Activated T-helper 17 cell treated with anti-CD3 and anti-CD28 coated beads, Interleukin-2, amount 50 U/mL, for 72 hours (primary cell): Measurements from ENCODE around the gene RHBDL3. TPM values are rescaled to one million over a fixed set of nuclear protein-coding genes. Genes with fewer than 3 reads are reported as not detected.
A peak's percentile ranks its signal among the peaks of the same experiment; 100 is the strongest.

Experiments used
- ATAC-seq: fragments of 150-1000 bp; cut with Tn5 transposase; replicated peaks from 2 replicates; pipeline ENCODE4 v1.10.0; 2021; ENCODE audit warnings: mild to moderate bottlenecking, moderate library complexity
- H3K27ac Mint-ChIP-seq: one replicate; pipeline ENCODE4 v1.8.0; 2022; ENCODE audit warnings: mixed read lengths
- H3K27me3 Mint-ChIP-seq: one replicate; pipeline ENCODE4 v1.8.0; 2022; ENCODE audit warnings: mixed read lengths
- H3K36me3 Mint-ChIP-seq: one replicate; pipeline ENCODE4 v1.8.0; 2022; ENCODE audit warnings: low read depth, mild to moderate bottlenecking, mixed read lengths
- H3K4me1 Mint-ChIP-seq: one replicate; pipeline ENCODE4 v1.8.0; 2022; ENCODE audit warnings: mixed read lengths
- H3K4me3 Mint-ChIP-seq: one replicate; pipeline ENCODE4 v1.8.0; 2022; ENCODE audit warnings: mild to moderate bottlenecking, mixed read lengths
- H3K9me3 Mint-ChIP-seq: one replicate; pipeline ENCODE4 v1.8.0; 2022; ENCODE audit warnings: mixed read lengths
- total RNA-seq, 2 donors: library from RNA; stranded (reverse); gene quantifications; one replicate each; pipeline ENCODE4 v1.2.3, GENCODE V29; 2022

Gene RHBDL3, protein sequence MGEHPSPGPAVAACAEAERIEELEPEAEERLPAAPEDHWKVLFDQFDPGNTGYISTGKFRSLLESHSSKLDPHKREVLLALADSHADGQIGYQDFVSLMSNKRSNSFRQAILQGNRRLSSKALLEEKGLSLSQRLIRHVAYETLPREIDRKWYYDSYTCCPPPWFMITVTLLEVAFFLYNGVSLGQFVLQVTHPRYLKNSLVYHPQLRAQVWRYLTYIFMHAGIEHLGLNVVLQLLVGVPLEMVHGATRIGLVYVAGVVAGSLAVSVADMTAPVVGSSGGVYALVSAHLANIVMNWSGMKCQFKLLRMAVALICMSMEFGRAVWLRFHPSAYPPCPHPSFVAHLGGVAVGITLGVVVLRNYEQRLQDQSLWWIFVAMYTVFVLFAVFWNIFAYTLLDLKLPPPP
- under 1 TPM in 1 of 2 donors, not detected in 1; 0.13 TPM for total RNA-seq

GRCh38 chr17:32265192-32265923 is at the start of gene RHBDL3:
Gene RHBDL3, plus strand, starts transcription at chr17:32265832. Its CDS starts 358 bp downstream, at chr17:32266190.
- ATAC-seq: peak; percentile 16
- Mint-ChIP-seq H3K9me3 (no peaks in the 10 kb centered on the region), H3K27ac (no peak within 1 kb of the TSS), H3K36me3 (no peaks in the 10 kb centered on the region), H3K4me3 (peak within 1 kb of the TSS; percentile 73), H3K27me3 (peaks cover 56% of the 10 kb centered on the region), H3K4me1 (peaks cover 9% of the 10 kb centered on the region)

DNA sequence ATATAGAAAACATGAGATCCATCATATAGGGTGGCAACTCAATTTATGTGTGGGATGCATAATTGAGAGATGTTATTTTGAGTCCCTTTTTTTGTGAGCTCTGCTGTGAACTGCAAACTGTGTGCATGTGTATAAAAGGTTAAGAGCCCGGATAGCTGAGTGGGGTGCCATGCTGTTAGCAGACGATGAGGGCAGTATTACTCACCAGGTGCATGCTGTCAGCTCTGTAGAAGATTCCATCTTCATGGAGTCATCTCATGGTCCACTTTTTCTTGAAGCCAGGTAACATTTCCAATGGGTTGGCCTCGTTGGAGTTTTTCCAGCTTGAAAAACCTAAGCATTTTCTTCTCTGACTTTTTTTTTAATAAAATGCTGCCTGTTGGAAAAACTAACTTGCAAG is 43.0 kb upstream of the RHBDL3 start:
- ATAC-seq: no peak
- Mint-ChIP-seq H3K27me3 (no peaks in the 10 kb centered on the region), H3K9me3 (no peaks in the 10 kb centered on the region), H3K4me3 (no peak overlapping the region), H3K4me1 (peaks cover 17% of the 10 kb centered on the region), H3K36me3 (peaks cover 20% of the 10 kb centered on the region), H3K27ac (no peak overlapping the region)

GRCh38 chr17:32223703-32224102 is 41.9 kb upstream of the RHBDL3 start:
- Mint-ChIP-seq H3K4me3 (no peak overlapping the region), H3K36me3 (peaks cover 20% of the 10 kb centered on the region), H3K9me3 (no peaks in the 10 kb centered on the region), H3K27ac (no peak overlapping the region), H3K27me3 (no peaks in the 10 kb centered on the region), H3K4me1 (peaks cover 16% of the 10 kb centered on the region)
- ATAC-seq: no peak

DNA sequence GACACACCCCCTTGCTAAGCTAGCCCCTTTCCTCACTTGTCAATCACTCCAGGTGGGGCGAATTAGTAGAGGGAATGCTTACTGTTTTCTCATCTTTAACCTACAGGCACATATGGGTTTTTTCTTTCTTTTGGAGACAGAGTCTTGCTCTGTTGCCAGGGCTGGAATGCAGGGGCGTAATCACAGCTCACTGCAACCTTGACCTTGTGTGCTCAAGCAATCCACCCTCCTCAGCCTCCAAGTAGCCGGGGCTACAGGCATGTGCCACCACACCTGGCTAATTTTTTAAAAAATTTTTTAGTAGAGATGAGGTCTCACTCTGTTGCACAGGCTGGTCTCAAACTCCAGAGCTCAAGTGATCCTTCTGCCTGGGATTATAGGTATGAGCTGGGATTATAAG is 38.7 kb upstream of the RHBDL3 start:
- no peak overlapping the region for H3K4me3 Mint-ChIP-seq
- H3K27ac Mint-ChIP-seq: no peak overlapping the region
- peaks cover 20% of the 10 kb centered on the region for H3K36me3 Mint-ChIP-seq
- H3K9me3 Mint-ChIP-seq: no peaks in the 10 kb centered on the region
- no peaks in the 10 kb centered on the region for H3K4me1 Mint-ChIP-seq
- ATAC-seq: no peak
- H3K27me3 Mint-ChIP-seq: no peaks in the 10 kb centered on the region

DNA sequence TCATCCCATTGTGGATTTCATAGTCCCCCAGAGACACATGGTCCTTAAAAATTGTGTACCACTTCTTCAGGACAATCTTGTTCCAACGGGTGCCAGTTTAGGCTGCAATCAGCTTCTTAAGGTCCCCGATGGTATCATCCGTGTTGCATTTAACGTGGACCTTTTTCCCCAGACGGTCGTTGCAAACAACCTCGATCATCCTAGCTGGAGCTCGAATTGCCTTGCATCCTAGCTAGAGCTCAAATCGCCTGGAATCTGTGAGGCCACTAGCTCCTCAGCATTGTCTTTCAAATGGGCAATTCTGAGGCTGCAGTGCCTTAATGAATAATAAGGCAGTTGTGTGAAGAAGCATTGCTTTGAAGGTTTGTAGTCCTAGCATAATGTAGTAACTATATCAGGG is 37.7 kb upstream of the RHBDL3 start:
- Mint-ChIP-seq H3K9me3 (no peaks in the 10 kb centered on the region), H3K27ac (no peak overlapping the region), H3K27me3 (no peaks in the 10 kb centered on the region), H3K4me1 (no peaks in the 10 kb centered on the region), H3K4me3 (no peak overlapping the region), H3K36me3 (peaks cover 16% of the 10 kb centered on the region)
- no peak for ATAC-seq

GRCh38 chr17:32235588-32235987 is 30.0 kb upstream of the RHBDL3 start:
- no peaks in the 10 kb centered on the region for H3K27me3 Mint-ChIP-seq
- ATAC-seq: no peak
- H3K4me1 Mint-ChIP-seq: no peaks in the 10 kb centered on the region
- H3K27ac Mint-ChIP-seq: no peak overlapping the region
- no peaks in the 10 kb centered on the region for H3K36me3 Mint-ChIP-seq
- H3K9me3 Mint-ChIP-seq: no peaks in the 10 kb centered on the region
- no peak overlapping the region for H3K4me3 Mint-ChIP-seq

GRCh38 chr17:32239456-32239855 is 26.2 kb upstream of the RHBDL3 start:
- H3K9me3 Mint-ChIP-seq: no peaks in the 10 kb centered on the region
- H3K4me3 Mint-ChIP-seq: no peak overlapping the region
- H3K36me3 Mint-ChIP-seq: no peaks in the 10 kb centered on the region
- H3K27ac Mint-ChIP-seq: no peak overlapping the region
- H3K4me1 Mint-ChIP-seq: no peaks in the 10 kb centered on the region
- no peaks in the 10 kb centered on the region for H3K27me3 Mint-ChIP-seq
- no peak for ATAC-seq

DNA sequence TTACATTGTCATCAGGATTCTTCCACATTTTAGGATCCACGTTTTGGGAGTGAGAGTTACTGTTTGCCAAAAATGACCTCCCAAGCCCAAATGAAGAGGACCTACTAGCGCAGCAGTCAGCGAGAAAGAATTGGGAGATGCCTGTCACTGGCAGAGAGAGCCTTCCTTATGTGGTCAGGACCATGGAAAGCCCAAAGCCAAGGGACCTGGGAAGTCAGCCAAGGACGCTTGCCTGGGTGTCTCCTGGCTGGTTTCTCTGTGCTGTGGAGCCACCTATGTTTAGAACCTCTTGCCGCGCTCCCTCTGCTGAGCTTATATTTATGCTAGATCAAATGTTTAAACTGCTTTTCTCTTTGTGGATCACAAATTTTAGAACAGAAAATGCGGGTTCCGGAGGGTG is 24.9 kb upstream of the RHBDL3 start:
- H3K36me3 Mint-ChIP-seq: no peaks in the 10 kb centered on the region
- H3K27me3 Mint-ChIP-seq: no peaks in the 10 kb centered on the region
- no peak overlapping the region for H3K27ac Mint-ChIP-seq
- no peaks in the 10 kb centered on the region for H3K4me1 Mint-ChIP-seq
- no peak overlapping the region for H3K4me3 Mint-ChIP-seq
- H3K9me3 Mint-ChIP-seq: no peaks in the 10 kb centered on the region
- ATAC-seq: no peak

- Mint-ChIP-seq H3K27me3 (no peaks in the 10 kb centered on the region), H3K4me3 (no peak overlapping the region), H3K27ac (no peak overlapping the region), H3K36me3 (no peaks in the 10 kb centered on the region), H3K9me3 (no peaks in the 10 kb centered on the region), H3K4me1 (no peaks in the 10 kb centered on the region)
- ATAC-seq: no peak
Measured at GRCh38 chr17:32241640-32242039, 24.0 kb upstream of the RHBDL3 start.

DNA sequence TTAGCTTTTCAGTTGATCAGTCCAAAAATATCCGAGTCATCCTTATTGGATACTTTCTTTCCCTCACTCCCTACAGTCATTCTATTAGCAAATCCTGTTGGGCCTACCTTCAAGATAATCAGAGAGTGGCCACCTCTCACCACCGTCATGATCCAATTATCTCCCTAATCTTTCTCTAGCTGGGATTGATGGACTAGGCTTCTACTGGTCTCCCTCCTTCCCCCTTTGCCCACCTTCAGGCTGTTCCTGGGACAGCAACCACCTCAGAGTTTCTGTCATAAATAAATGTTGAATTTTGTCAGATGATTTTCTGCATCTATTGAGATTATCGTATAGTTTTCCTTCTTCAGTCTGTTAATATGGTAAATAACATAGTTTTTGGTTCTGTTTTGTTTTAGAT is 16.2 kb upstream of the RHBDL3 start:
- Mint-ChIP-seq H3K4me3 (no peak overlapping the region), H3K27ac (no peak overlapping the region), H3K36me3 (no peaks in the 10 kb centered on the region), H3K27me3 (peaks cover 4% of the 10 kb centered on the region), H3K4me1 (no peaks in the 10 kb centered on the region), H3K9me3 (no peaks in the 10 kb centered on the region)
- no peak for ATAC-seq

- H3K4me3 Mint-ChIP-seq: no peak overlapping the region
- peaks cover 4% of the 10 kb centered on the region for H3K27me3 Mint-ChIP-seq
- no peaks in the 10 kb centered on the region for H3K4me1 Mint-ChIP-seq
- no peaks in the 10 kb centered on the region for H3K36me3 Mint-ChIP-seq
- H3K9me3 Mint-ChIP-seq: no peaks in the 10 kb centered on the region
- H3K27ac Mint-ChIP-seq: no peak overlapping the region
- peak; percentile 93 for ATAC-seq
Measured at GRCh38 chr17:32253117-32253611, 12.5 kb upstream of the RHBDL3 start.

DNA sequence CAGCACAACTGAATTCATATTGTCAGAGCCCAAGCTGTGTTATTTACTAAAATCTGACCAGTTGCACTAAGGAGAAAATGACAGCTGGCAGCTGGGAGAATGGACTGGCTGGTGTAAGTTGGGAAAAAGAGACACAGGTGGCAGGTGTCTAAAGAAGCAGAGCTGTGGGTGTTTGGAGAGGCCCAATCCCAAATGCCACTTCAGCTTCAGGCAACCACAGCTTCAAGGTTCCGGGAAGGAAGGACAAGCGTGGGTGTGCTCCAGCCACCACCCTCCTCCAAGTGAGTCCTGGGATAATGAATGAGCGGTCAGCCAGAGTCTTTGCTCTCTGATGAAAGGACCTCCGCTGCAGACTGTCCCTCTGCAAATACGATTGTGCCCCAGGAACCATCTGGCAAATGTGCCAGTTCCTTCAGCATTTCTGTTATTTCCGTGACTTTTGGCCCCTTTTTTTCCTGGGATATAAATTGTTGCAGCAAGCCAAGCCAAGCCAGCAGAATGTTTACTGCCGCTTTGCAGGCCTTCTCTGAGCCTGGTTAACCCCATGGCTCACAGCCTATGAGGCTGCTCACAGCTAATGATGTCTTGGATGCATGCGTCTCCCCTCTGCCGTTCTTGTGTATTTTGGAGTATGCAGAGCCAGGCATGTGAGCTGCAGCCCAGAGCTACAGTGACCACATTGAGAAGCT is 9.5 kb upstream of the RHBDL3 start:
- H3K36me3 Mint-ChIP-seq: no peaks in the 10 kb centered on the region
- H3K9me3 Mint-ChIP-seq: no peaks in the 10 kb centered on the region
- no peak for ATAC-seq
- no peak overlapping the region for H3K27ac Mint-ChIP-seq
- no peaks in the 10 kb centered on the region for H3K4me1 Mint-ChIP-seq
- peaks cover 6% of the 10 kb centered on the region for H3K27me3 Mint-ChIP-seq
- no peak overlapping the region for H3K4me3 Mint-ChIP-seq

GRCh38 chr17:32256701-32257019 is 9.0 kb upstream of the RHBDL3 start:
- no peak overlapping the region for H3K27ac Mint-ChIP-seq
- H3K4me1 Mint-ChIP-seq: no peaks in the 10 kb centered on the region
- H3K27me3 Mint-ChIP-seq: peaks cover 7% of the 10 kb centered on the region
- no peaks in the 10 kb centered on the region for H3K36me3 Mint-ChIP-seq
- ATAC-seq: no peak
- H3K4me3 Mint-ChIP-seq: no peak overlapping the region
- H3K9me3 Mint-ChIP-seq: no peaks in the 10 kb centered on the region

DNA sequence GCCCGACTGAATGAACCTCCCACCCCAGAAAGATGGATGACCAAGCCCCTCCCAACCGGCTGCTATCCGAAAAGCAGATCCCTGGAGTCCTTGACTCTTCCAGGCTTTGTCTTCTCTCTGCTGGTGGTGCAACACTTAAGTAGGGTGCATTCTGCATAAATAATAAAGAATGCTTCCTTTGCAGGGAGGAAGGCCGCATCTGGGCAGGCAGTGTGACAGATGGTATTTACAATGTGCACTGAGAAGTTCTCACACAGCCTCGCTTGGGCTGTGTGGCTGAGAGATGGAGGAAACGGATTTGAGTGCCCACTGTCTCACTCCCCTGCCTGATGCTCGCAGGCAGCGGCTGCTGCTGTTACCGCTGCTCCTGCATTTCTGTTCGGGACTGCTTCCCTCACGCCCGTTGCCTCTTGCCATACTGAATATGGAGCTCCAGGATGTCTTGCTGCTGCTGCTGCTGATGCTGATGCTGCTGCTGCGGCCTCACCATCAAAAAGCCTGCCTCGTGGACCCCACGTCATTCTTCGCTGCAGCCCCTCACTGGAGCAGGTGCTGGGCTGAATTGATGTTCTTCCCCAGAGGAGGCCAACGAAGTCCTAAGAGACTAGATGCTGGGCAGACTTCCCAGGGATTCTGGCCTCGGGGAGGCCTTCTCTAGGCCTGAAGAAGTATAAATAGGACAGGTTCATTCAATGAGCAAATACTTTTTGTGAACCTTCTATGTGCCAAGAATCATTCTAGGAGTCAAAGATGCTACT is 7.1 kb upstream of the RHBDL3 start:
- ATAC-seq: no peak
- H3K4me3 Mint-ChIP-seq: no peak overlapping the region
- H3K9me3 Mint-ChIP-seq: no peaks in the 10 kb centered on the region
- H3K27me3 Mint-ChIP-seq: peaks cover 11% of the 10 kb centered on the region
- H3K36me3 Mint-ChIP-seq: no peaks in the 10 kb centered on the region
- no peak overlapping the region for H3K27ac Mint-ChIP-seq
- no peaks in the 10 kb centered on the region for H3K4me1 Mint-ChIP-seq
